Muscle layer of duodenum (tissue), 2 donors: ENCODE measurements around the gene ABCG2.
"Not testable (repeated sequence)": the region's sequence is repeated elsewhere in the genome, so short reads cannot be mapped to it uniquely, and the experiment has no call there.

Experiments used
- H3K27ac ChIP-seq: one replicate; pipeline ENCODE4 v1.7.0; 2013; ENCODE audit warnings: mild to moderate bottlenecking, low read length
- H3K27me3 ChIP-seq: one replicate; pipeline ENCODE4 v1.7.0; 2013; ENCODE audit warnings: low read depth, mild to moderate bottlenecking, control low read depth, low read length
- H3K36me3 ChIP-seq, 2 donors: one replicate each; pipeline ENCODE4 v1.7.0; 2013; ENCODE audit warnings: low read length in 2 of 2, control low read depth in 1 of 2, mild to moderate bottlenecking in 1 of 2; ENCODE audit not compliant: insufficient read depth in 2 of 2, control insufficient read depth in 1 of 2
- H3K4me1 ChIP-seq, 2 donors: one replicate each; pipeline ENCODE4 v1.7.0; 2013; ENCODE audit warnings: low read length in 2 of 2, mild to moderate bottlenecking in 2 of 2, control low read depth in 1 of 2, moderate library complexity in 1 of 2; ENCODE audit not compliant: insufficient read depth in 2 of 2, control insufficient read depth in 1 of 2
- H3K4me3 ChIP-seq, 2 donors: one replicate each; pipeline ENCODE4 v1.7.0; 2013; ENCODE audit warnings: low read length in 2 of 2, low read depth in 1 of 2, mild to moderate bottlenecking in 1 of 2
- H3K9me3 ChIP-seq, 2 donors: one replicate each; pipeline ENCODE4 v1.7.0; 2013; ENCODE audit warnings: low read length in 2 of 2, control low read depth in 1 of 2, mild to moderate bottlenecking in 1 of 2; ENCODE audit not compliant: control insufficient read depth in 1 of 2
- donor health status: healthy.

ABCG2 gene

DNA sequence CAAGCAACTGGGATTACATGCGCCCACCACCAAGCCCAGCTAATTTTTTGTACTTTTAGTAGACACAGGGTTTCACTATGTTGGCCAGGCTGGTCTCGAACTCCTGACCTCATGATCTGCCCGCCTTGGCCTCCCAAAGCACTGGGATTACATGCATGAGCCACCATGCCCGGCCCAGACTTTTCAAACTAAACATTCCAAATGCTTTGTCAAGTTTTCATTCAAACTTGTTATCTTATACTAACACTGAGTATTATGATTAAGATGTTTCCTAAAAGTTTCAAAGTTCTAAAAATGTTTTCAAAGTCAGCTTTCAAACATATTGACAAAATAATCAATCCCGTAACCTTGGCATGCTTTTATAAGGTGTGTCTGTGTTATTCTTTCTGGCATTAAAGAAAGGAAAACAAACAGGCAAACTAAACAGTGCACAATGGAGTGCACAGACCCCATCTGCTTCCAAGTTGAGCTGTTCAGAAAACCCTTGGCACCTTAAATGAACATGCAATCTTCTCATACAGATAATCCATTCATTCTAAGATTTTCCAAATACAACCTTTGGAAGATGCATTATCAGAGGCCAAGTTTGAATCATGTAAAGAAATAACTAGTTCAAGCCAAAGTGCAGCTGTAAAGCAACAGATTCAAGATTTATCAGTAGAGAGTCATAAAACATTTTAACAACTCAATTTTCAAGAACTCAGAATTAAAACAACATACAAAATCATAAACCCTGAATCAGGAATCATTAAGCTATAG, 49.1 kb downstream of the ABCG2 start:
- Histone ChIP-seq H3K27ac (no peak overlapping the region), H3K9me3 (no peaks in the 10 kb centered on the region), H3K4me3 (no peak overlapping the region), H3K27me3 (no peaks in the 10 kb centered on the region), H3K4me1 (peaks cover 0 to 3% of the 10 kb centered on the region in 2 donors), H3K36me3 (no peaks in the 10 kb centered on the region)

DNA sequence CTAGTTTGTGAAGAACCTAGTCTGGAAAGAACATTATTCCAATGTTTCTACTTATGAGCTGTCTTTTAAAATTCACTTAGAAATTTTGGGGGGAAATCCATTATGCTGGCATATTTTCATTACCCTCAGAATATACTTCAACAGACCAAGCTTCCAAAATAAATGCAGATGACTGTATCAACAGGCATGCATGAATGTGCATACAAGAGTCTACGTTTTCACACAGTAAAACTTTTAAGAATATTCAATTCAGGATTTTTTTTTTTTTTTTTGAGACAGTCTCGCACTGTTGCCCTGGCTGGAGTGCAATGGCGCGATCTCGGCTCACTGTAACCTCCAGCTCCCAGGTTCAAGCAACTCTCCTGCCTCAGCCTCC, 49.7 kb downstream of the ABCG2 start:
- Histone ChIP-seq H3K4me1 (peaks cover 0 to 3% of the 10 kb centered on the region in 2 donors), H3K27ac (no peak overlapping the region), H3K9me3 (no peaks in the 10 kb centered on the region), H3K4me3 (no peak overlapping the region), H3K36me3 (no peaks in the 10 kb centered on the region), H3K27me3 (no peaks in the 10 kb centered on the region)

DNA sequence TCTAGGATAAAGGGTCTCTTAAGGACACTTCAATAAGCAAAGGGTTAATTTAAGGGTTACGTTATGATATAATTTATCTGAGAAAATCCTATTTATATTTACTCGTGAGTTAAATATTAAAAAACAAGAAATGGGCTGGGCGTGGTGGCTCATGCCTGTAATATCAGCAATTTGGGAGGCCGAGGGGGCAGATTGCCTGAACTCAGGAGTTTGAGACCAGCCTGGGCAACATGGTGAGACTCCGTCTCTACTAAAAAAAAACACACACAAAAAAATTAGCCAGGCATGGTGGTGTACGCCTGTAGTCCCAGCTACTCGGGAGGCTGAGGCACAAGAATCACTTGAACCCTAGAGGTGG, 50.4 kb downstream of the ABCG2 start:
- not testable (repeated sequence) for H3K27ac ChIP-seq, H3K9me3 ChIP-seq, H3K4me1 ChIP-seq, H3K36me3 ChIP-seq, H3K27me3 ChIP-seq, H3K4me3 ChIP-seq

DNA sequence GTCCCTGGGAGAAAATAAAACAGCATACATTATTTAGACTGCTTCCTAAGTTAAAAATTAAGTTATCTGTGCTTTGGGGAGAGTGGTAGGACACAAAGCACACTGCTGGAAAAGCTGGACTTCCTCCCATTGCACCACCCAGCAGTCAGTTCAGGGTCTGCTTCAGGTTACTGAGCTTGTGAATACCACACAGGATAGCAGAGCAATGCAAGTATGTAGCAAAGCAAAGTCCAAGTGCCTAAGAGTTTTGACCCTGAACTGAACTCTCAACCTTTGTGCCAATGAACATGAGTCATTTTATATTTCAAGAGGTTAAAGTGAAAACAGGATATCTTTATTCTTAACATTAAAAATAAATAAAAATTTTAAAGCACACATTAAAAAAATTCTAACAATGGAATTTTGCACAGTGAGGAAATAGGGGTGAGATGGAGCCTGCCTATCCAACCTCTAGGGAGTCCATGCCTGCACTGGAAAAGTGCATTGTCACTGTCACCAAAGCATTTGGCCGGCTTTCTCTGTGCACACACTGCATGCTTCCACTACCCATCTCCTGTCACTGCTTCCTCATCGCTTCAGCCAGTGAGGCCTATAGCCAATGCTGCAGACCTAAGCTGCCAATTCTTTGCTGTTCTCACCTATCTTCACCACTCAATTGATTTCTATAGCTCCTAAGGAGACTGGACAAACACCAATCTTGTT, 50.9 kb downstream of the ABCG2 start:
- Histone ChIP-seq H3K9me3 (no peaks in the 10 kb centered on the region), H3K4me3 (no peak overlapping the region), H3K27ac (no peak overlapping the region), H3K36me3 (no peaks in the 10 kb centered on the region), H3K27me3 (no peaks in the 10 kb centered on the region), H3K4me1 (peaks cover 0 to 3% of the 10 kb centered on the region in 2 donors)

DNA sequence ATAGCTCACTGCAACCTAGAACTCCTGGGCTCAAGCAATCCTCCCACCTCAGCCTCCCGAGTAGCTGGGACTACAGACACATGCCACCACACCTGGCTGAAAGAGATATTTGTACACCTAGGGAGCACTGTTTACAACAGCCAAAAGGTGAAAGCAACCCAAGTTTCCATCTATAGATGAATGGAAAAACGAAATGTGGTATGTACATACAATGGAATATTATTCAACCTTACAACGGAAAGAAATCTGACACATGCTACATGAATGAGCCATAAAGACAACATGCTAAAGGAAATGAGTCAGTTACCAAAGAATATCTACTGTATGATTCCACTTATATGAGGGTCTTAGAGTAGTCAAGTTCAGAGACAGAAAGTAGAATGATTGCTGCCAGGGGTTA, 52.2 kb downstream of the ABCG2 start:
- no peaks in the 10 kb centered on the region for H3K27me3 ChIP-seq
- no peak overlapping the region for H3K4me3 ChIP-seq
- H3K4me1 ChIP-seq: peaks cover 0 to 3% of the 10 kb centered on the region in 2 donors
- H3K27ac ChIP-seq: no peak overlapping the region
- H3K9me3 ChIP-seq: no peaks in the 10 kb centered on the region
- H3K36me3 ChIP-seq: no peaks in the 10 kb centered on the region

DNA sequence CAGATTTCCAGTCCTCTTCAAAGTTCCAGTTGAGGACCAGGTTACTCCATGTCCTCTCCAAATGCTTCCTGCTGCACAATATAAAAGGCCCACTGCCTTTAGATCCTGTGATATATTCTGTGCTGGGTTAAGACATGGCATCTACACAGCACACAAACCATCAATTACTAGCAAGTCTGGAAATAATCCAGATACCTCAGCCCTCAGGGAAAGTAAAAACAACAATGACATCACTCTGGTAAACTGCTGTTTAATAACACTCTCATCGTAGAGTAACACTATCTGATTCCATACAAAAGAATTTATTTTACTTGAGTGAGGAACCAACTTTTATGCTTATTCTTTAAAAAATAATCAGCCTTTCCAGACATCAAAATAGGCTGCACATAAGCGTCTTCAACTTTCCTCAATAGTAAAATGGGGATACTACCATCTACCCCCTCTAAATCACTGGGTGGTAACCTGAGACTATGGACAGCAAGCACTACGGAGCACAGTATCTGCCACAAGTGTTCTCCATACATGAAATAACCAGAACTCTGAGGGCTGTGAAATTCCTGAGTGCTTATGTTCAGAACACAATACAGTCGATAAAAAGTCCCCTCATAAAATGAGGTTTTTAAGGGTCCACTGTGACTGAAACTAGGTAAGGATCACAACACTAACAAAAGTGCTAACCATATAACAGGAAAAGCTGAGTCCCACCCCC, 53.4 kb downstream of the ABCG2 start:
- Histone ChIP-seq H3K4me3 (no peak overlapping the region), H3K27ac (no peak overlapping the region), H3K27me3 (no peaks in the 10 kb centered on the region), H3K9me3 (no peaks in the 10 kb centered on the region), H3K36me3 (no peaks in the 10 kb centered on the region), H3K4me1 (peaks cover 0 to 3% of the 10 kb centered on the region in 2 donors)

DNA sequence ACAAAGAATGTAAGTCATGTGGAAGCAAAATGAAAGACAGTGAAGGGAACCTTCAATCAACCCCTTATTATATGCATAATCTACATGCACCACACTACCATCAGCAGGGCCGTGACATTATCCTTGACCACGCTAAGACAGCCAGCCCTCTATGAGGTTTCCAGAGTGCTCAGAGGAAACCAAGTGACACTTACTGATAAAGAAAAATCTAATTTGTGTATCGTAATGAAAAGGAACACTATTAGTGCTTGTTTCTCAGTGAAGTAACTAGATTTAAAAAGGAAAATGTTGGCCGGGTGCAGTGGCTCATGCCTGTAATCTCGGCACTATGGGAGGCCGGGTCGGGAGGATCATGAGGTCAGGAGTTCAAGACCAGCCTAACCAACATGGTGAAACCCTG, 56.4 kb downstream of the ABCG2 start:
- H3K36me3 ChIP-seq: no peaks in the 10 kb centered on the region
- no peaks in the 10 kb centered on the region for H3K27me3 ChIP-seq
- peaks cover 0 to 3% of the 10 kb centered on the region in 2 donors for H3K4me1 ChIP-seq
- H3K9me3 ChIP-seq: no peaks in the 10 kb centered on the region
- H3K27ac ChIP-seq: no peak overlapping the region
- no peak overlapping the region for H3K4me3 ChIP-seq

DNA sequence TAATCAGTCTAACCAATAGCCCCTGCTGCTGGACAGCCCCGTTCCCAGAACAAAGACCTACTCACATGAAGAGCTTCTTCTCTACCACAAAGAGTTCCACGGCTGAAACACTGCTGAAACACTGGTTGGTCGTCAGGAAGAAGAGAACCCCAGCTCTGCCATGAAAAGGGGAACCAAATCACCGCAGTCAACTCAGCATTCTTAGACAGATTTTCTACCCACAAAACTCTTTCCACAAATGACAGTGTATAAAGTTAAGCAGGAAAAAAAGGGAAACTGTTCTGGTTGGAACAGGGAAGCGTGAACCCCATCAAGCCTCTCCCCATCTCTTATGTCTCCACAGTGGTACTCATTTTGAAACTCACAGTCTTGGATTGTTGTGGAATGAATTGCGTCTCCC, 57.3 kb downstream of the ABCG2 start:
- H3K27ac ChIP-seq: no peak overlapping the region
- no peaks in the 10 kb centered on the region for H3K36me3 ChIP-seq
- H3K27me3 ChIP-seq: no peaks in the 10 kb centered on the region
- H3K4me3 ChIP-seq: no peak overlapping the region
- peaks cover 0 to 3% of the 10 kb centered on the region in 2 donors for H3K4me1 ChIP-seq
- H3K9me3 ChIP-seq: no peaks in the 10 kb centered on the region

DNA sequence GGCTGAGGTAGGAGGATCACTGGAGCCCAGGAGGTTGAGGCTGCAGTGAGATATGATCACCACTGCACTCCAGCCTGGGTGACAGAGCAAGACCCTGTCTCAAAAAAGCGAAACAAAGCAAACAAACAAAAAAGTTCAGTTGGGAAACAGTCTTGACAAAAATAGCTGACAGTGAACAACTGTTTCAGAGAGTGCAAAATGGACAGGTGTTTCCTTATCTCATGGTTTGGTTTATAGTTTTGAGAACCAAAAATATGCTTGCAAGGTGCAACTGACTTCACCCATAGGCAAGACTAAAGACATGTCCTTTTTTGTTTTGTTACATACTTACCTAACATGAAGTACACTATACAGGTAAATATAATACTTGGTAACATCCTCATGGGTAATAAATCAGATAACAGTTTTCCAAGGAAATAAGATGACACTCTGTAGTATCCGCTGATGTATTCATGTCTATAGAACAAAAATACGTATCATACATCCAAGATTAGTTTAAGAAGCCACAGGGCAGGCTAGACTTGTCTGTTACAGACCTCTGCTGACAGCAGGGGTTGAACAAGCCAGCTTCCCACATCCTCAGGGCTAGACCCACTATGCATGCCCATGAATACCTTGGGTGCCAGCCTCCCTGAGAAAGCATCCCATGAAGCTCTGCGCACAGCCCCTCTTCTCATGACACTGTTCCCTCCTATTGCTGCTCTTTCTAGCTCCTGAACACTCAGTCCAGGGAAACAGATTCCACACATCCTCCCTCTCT, 59.3 kb downstream of the ABCG2 start:
- Histone ChIP-seq H3K27me3 (no peaks in the 10 kb centered on the region), H3K9me3 (no peaks in the 10 kb centered on the region), H3K4me1 (no peaks in the 10 kb centered on the region), H3K4me3 (no peak overlapping the region), H3K36me3 (no peaks in the 10 kb centered on the region), H3K27ac (no peak overlapping the region)

DNA sequence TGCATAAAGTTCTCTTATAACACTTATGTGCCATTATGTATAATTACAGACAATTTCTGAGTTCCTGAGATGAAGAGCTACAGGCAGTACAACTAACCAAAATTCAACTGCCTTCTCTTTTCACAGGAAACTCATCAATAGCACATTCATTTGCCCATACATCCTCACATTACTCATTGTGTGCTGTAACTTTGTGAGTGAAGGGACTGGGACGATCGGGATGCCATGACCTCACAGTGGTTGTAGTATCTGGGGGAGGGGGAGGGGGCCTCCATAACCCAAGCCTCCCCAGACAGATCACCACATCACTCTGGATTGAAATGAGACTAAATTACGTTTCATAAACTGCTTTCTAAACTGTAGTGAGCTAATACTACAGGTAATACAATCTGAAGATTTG, 60.7 kb downstream of the ABCG2 start:
- no peak overlapping the region for H3K4me3 ChIP-seq
- no peaks in the 10 kb centered on the region for H3K9me3 ChIP-seq
- H3K27ac ChIP-seq: no peak overlapping the region
- no peaks in the 10 kb centered on the region for H3K36me3 ChIP-seq
- no peaks in the 10 kb centered on the region for H3K4me1 ChIP-seq
- H3K27me3 ChIP-seq: no peaks in the 10 kb centered on the region

DNA sequence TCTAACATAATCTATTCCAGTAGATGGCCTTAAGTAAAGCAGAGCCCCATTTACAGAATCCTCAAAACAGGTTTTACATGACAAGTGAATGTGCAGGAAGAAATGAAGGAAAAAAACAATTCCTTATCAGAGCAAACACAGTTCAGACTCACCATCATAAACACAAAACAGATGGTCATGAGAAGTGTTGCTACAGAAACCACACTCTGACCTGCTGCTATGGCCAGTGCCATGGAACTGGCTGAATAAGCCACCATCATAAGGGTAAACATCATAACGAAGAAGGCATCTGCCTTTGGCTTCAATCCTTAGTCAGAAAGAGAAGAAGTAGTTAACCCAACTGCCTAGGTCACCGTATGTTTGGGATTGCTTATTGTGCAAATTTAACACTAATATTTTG, 61.1 kb downstream of the ABCG2 start:
- Histone ChIP-seq H3K27ac (no peak overlapping the region), H3K9me3 (no peaks in the 10 kb centered on the region), H3K27me3 (no peaks in the 10 kb centered on the region), H3K36me3 (no peaks in the 10 kb centered on the region), H3K4me3 (no peak overlapping the region), H3K4me1 (no peaks in the 10 kb centered on the region)
